ENCODE results near the gene ABHD16A. TPM values are rescaled to one million over a fixed set of nuclear protein-coding genes. Genes with fewer than 3 reads are reported as not detected.
A peak's percentile ranks its signal among the peaks of the same experiment; 100 is the strongest.

ABHD16A gene
- total and polyA plus RNA-seq, 10 of the 15 experiments (the other 5 are each of a cell fraction or from before 2014, with no cell fraction given): 7.5 to 43.0 (median 32.9) TPM

GRCh38 chr6:31659649-31660380, 43.3 kb downstream of the ABHD16A start:
- ATAC-seq: peak; percentile 32
- ChIA-PET POLR2A (interaction anchor here (0.6 to 5.9 kb wide), 9 partner anchors 7 to 165 kb away, joined by 3 to 107 read pairs (median 4); partner anchors contain the start of genes APOM, BAG6, CLIC1 and MSH5), SMC1A (ENCODE audit: uncharacterized antibody, unreplicated experiment) (interaction anchor here (2.5 kb wide), 1 partner anchor 8 kb away, joined by 14 read pairs; the partner anchor contains the start of gene BAG6), RAD21 (ENCODE audit: unreplicated experiment) (interaction anchor here (0.7 to 2.1 kb wide), 7 partner anchors 7 to 203 kb away, joined by 3 to 8 read pairs (median 4); partner anchors contain the start of genes AIF1, BAG6, MSH5 and NEU1), CTCF (interaction anchor here (1.1 to 2.2 kb wide), 3 partner anchors 7 to 85 kb away, joined by 4 to 19 read pairs (median 5); partner anchors contain the start of gene BAG6)
- H2AFZ ChIP-seq (ENCODE audit: control insufficient read depth, low read depth, low read length): 0 out of 2 replicates have a peak overlapping the region, but pooled peaks have one; percentile 6
- H3K4me3 ChIP-seq: peak overlapping the region; percentile 79
- H3K4me2 ChIP-seq (ENCODE audit: control insufficient read depth, insufficient read depth): peak overlapping the region; percentile 99
- WGBS (ENCODE audit: insufficient coverage, insufficient replicate concordance, low lambda C conversion rate, missing lambda C conversion rate): 5% methylated on average over 13 of the region's 13 CpGs
- H4K20me1 ChIP-seq (ENCODE audit: control insufficient read depth, insufficient read depth): no peaks in the 10 kb centered on the region
- peaks cover 42% of the 10 kb centered on the region for H3K4me1 ChIP-seq (ENCODE audit: control insufficient read depth, insufficient read depth, low read length)
- peak overlapping the region; percentile 94 for H3K27ac ChIP-seq (ENCODE audit: control insufficient read depth, insufficient read depth)
- H3K27me3 ChIP-seq (replicated peaks in 1 of 2; ENCODE audit: control insufficient read depth in 2 of 2, insufficient read depth in 2 of 2, low read length in 1 of 2): no peaks in the 10 kb centered on the region
- no peak for DNase-seq (ENCODE audit: low read depth, low spot score)
- in situ Hi-C loops (cut with MboI): no loop called here
- FAIRE-seq: no peak
- TF ChIP-seq ESRRA (IDR thresholded peaks at IDR 0.05; ENCODE audit: low read length): no peak
- TF ChIP-seq SIN3A (IDR thresholded peaks at IDR 0.05; ENCODE audit: low read depth, low read length): peak; percentile 27; the same call in 1 of the 2 replicates
- peak; percentile 38; the same call in 1 of the 2 replicates for TF ChIP-seq IKZF1 (conservative IDR thresholded peaks at IDR 0.05)
- peak; percentile 75 for TF ChIP-seq REST (IDR thresholded peaks at IDR 0.05; ENCODE audit: low read depth, low read length)
- 0 out of 4 replicates have a peak, but pooled peaks of 1 of the 2 experiments have one; percentile 32 for TF ChIP-seq IKZF2 (IDR thresholded peaks at IDR 0.05)
- TF ChIP-seq EED (IDR thresholded peaks at IDR 0.05; ENCODE audit: low read depth): peak; percentile 38; the same call in 1 of the 2 replicates
- TF ChIP-seq MAX (IDR thresholded peaks at IDR 0.05; ENCODE audit: low read depth, low read length): peak; percentile 29; the same call in 1 of the 2 replicates
- TF ChIP-seq ZNF274 (IDR thresholded peaks at IDR 0.05; ENCODE audit: insufficient read depth, insufficient read length): no peak
- no peak for TF ChIP-seq BHLHE40 (IDR thresholded peaks at IDR 0.05; ENCODE audit: borderline replicate concordance in 1 of 2, low read depth in 2 of 2, low read length in 1 of 2)
- TF ChIP-seq DPF2 (IDR thresholded peaks at IDR 0.05): no peak
- peak; percentile 17; the same call in 1 of the 2 replicates for TF ChIP-seq MTA2 (IDR thresholded peaks at IDR 0.05; ENCODE audit: low read depth)
- no peak for TF ChIP-seq MLLT1 (IDR thresholded peaks at IDR 0.05)
- 0 out of 2 replicates have a peak, but pooled peaks have one; percentile 2 for TF ChIP-seq SPI1 (IDR thresholded peaks at IDR 0.05; ENCODE audit: borderline replicate concordance, insufficient read depth, low read depth, low read length)
- BruUV-seq (replicated peaks): no TSS peak
- intact Hi-C loops (cut with micrococcal nuclease; ENCODE audit: unreplicated experiment): no loop called here
- no peaks in the 10 kb centered on the region; the same call in 2 of the 3 replicates for H3K9me3 ChIP-seq (replicated peaks; ENCODE audit: control insufficient read depth, insufficient read depth, low read length)
- peaks cover 0 to 12% of the 10 kb centered on the region in 2 experiments for H3K36me3 ChIP-seq (ENCODE audit: control insufficient read depth in 2 of 2, insufficient read depth in 2 of 2, low read length in 1 of 2)
- H3K79me2 ChIP-seq (ENCODE audit: control insufficient read depth, insufficient read depth, low read length): peaks cover 55% of the 10 kb centered on the region
- H3K9ac ChIP-seq (ENCODE audit: control insufficient read depth, insufficient read depth, low read length): peak overlapping the region; percentile 95
